ENCODE data around the gene SFMBT2.

DNA sequence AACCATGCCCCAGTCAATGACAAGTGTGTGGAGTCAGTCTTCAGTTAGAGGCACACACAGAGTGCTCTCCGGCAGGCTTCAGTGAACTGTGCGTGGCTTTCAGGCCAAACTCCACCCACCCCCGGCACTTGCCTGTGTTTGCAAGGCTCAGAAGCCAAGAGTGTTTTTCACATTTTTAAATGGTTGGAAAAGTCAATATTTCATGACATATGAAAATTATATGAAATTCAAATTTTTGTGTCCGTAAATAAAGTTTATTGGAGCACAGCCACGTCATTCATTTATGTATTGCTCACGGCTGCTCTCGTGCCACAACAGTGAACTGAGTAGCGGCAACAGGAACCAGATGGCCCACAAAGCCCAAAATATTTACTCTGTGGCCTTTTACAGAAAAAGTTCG, 104.7 kb downstream of the SFMBT2 start:
- TF ChIP-seq, protein P1, sequence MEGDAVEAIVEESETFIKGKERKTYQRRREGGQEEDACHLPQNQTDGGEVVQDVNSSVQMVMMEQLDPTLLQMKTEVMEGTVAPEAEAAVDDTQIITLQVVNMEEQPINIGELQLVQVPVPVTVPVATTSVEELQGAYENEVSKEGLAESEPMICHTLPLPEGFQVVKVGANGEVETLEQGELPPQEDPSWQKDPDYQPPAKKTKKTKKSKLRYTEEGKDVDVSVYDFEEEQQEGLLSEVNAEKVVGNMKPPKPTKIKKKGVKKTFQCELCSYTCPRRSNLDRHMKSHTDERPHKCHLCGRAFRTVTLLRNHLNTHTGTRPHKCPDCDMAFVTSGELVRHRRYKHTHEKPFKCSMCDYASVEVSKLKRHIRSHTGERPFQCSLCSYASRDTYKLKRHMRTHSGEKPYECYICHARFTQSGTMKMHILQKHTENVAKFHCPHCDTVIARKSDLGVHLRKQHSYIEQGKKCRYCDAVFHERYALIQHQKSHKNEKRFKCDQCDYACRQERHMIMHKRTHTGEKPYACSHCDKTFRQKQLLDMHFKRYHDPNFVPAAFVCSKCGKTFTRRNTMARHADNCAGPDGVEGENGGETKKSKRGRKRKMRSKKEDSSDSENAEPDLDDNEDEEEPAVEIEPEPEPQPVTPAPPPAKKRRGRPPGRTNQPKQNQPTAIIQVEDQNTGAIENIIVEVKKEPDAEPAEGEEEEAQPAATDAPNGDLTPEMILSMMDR (conservative IDR thresholded peaks at IDR 0.05; ENCODE audit: low read depth, low read length), result no peak
- TF ChIP-seq RAD21 (IDR thresholded peaks at IDR 0.05; ENCODE audit: low read length) (no peak), BHLHE40 (IDR thresholded peaks at IDR 0.05; ENCODE audit: low read depth, low read length) (no peak), RCOR1 (IDR thresholded peaks at IDR 0.05; ENCODE audit: insufficient replicate concordance, low read length) (no peak)

Measured in IMR-90 (cell line).